Measurements from ENCODE around the gene SHROOM3. TPM values are rescaled to one million over a fixed set of nuclear protein-coding genes. Genes with fewer than 3 reads are reported as not detected.
A peak's percentile ranks its signal among the peaks of the same experiment; 100 is the strongest.

Gene SHROOM3
- total and polyA plus RNA-seq, 10 donors: 0.37 to 23.9 (median 8.3) TPM

DNA sequence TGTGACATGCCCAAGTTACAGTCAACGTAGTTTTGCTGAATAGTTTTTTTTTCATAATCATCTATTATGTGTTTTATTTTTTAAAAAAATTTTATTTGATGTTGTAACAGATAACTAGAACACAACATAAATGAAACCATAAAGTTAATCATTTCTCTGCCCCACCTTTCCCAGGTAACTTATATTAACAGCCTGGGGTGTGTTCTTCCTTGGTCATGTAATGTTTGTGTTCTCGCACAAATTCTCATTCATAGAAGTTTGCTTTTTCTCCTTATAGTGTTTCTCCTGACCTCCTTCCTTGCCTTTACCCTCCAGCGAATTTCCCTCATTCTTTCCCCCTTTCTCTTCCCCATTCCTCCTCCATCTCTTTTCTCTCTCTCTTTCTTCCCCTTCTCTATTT, 248.1 kb downstream of the SHROOM3 start:
- intact Hi-C loops (cut with DNase I; ENCODE audit: low total_unique reads): no loop called here
- Histone ChIP-seq H3K9me3 (no peaks in the 10 kb centered on the region), H3K4me1 (peaks cover 0 to 2% (median 0%) of the 10 kb centered on the region in 6 donors), H3K27ac (no peak overlapping the region), H3K27me3 (replicated peaks in 1 of 7) (peaks cover 0 to 35% (median 4%) of the 10 kb centered on the region in 7 donors), H3K36me3 (no peaks in the 10 kb centered on the region), H3K4me3 (no peak overlapping the region)
- TF ChIP-seq POLR2AphosphoS5 (IDR thresholded peaks at IDR 0.05): no peak
- TF ChIP-seq, protein P1, sequence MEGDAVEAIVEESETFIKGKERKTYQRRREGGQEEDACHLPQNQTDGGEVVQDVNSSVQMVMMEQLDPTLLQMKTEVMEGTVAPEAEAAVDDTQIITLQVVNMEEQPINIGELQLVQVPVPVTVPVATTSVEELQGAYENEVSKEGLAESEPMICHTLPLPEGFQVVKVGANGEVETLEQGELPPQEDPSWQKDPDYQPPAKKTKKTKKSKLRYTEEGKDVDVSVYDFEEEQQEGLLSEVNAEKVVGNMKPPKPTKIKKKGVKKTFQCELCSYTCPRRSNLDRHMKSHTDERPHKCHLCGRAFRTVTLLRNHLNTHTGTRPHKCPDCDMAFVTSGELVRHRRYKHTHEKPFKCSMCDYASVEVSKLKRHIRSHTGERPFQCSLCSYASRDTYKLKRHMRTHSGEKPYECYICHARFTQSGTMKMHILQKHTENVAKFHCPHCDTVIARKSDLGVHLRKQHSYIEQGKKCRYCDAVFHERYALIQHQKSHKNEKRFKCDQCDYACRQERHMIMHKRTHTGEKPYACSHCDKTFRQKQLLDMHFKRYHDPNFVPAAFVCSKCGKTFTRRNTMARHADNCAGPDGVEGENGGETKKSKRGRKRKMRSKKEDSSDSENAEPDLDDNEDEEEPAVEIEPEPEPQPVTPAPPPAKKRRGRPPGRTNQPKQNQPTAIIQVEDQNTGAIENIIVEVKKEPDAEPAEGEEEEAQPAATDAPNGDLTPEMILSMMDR (IDR thresholded peaks at IDR 0.05 in 8 of 11, conservative IDR thresholded peaks at IDR 0.05 in 3 of 11): no peak
- no peak for TF ChIP-seq POLR2A (IDR thresholded peaks at IDR 0.05)
- 80 to 90% (median 87%) methylated on average over 3 of the region's 3 CpGs for WGBS, 5 donors
- DNase-seq: no peak

DNA sequence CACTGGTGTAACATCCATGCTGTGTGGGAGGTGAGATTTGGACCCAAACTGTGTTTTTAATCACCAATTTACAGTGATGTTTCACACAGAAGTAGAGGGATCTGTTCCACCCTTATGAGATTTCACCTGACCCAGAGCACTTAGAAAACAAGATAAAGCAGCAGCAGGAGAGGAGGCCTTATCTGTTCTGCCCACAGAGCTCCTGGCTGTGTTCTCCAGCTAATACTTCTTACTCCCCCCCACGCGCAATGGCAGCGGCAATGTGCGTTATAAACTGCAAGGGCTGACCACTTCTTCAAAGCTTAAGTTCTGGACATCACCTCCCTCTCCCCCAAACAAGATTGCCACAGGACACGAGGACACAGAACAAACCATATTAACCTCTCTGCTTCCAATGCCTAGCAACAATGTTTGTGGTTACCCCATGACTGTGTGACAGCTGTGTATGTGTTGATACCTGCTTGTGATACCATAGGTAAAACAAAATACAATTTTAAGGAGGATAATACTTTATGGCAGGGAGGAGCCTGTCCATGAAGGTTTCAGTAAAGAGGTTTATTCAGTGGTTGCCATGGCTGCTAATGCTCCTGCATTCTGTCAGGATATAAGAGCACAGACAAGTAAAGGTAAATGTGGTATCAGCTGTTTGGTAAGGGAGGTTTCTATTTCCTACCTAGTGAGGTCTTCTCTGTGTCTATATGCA, 252.9 kb downstream of the SHROOM3 start:
- peak overlapping the region in 1 of 8 donors; percentile 16 for H3K27ac ChIP-seq
- no peak overlapping the region for H3K4me3 ChIP-seq
- TF ChIP-seq, protein P1 (IDR thresholded peaks at IDR 0.05 in 8 of 11, conservative IDR thresholded peaks at IDR 0.05 in 3 of 11): no peak
- no peak for TF ChIP-seq POLR2A (IDR thresholded peaks at IDR 0.05)
- TF ChIP-seq POLR2AphosphoS5 (IDR thresholded peaks at IDR 0.05): no peak
- WGBS, 5 donors: 43 to 62% (median 60%) methylated on average over 5 of the region's 5 CpGs
- no peaks in the 10 kb centered on the region for H3K9me3 ChIP-seq
- peaks cover 4 to 83% (median 42%) of the 10 kb centered on the region in 7 donors for H3K27me3 ChIP-seq (replicated peaks in 1 of 7)
- H3K4me1 ChIP-seq: peaks cover 3 to 24% (median 15%) of the 10 kb centered on the region in 6 donors
- H3K36me3 ChIP-seq: no peaks in the 10 kb centered on the region
- intact Hi-C loops (cut with DNase I; ENCODE audit: low total_unique reads): no loop called here
- no peak for DNase-seq

DNA sequence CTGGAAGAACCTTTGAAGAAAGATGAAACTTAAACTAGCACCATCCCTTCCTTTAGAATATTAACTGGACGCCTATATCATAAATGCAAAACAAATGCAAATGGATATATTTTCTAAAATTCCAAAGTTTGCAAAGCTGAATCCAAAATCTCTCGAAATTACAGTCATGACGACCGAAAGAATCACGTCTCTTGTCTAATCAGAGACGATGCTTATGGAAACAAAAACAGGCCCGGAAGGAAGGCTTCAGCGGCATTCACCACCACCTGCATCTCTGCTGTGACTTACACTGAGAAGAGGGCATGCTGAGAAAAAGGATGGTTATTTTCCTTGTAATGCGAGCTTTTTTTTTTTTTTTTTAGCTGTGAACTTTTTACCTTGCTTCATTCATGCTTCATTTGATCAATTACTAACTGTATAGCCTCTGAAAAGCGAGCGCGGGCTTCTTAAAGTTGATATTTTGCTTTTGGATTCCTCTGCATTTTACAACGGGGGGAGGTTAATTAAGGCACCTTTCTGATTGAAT, 253.7 kb downstream of the SHROOM3 start:
- Histone ChIP-seq H3K36me3 (no peaks in the 10 kb centered on the region), H3K27ac (peak overlapping the region in 6 of 8 donors; percentile 66 to 81 (median 74)), H3K27me3 (replicated peaks in 1 of 7) (peaks cover 4 to 89% (median 42%) of the 10 kb centered on the region in 7 donors), H3K4me3 (peak overlapping the region in 7 of 8 donors; percentile 18 to 69 (median 37)), H3K9me3 (no peaks in the 10 kb centered on the region), H3K4me1 (peaks cover 3 to 24% (median 15%) of the 10 kb centered on the region in 6 donors)
- 12 to 32% (median 15%) methylated on average over 13 of the region's 13 CpGs for WGBS, 5 donors
- no peak for TF ChIP-seq POLR2A (IDR thresholded peaks at IDR 0.05)
- TF ChIP-seq, protein P1 (IDR thresholded peaks at IDR 0.05 in 8 of 11, conservative IDR thresholded peaks at IDR 0.05 in 3 of 11): no peak
- TF ChIP-seq POLR2AphosphoS5 (IDR thresholded peaks at IDR 0.05): no peak
- no peak for DNase-seq
- intact Hi-C loops (cut with DNase I; ENCODE audit: low total_unique reads): no loop called here

DNA sequence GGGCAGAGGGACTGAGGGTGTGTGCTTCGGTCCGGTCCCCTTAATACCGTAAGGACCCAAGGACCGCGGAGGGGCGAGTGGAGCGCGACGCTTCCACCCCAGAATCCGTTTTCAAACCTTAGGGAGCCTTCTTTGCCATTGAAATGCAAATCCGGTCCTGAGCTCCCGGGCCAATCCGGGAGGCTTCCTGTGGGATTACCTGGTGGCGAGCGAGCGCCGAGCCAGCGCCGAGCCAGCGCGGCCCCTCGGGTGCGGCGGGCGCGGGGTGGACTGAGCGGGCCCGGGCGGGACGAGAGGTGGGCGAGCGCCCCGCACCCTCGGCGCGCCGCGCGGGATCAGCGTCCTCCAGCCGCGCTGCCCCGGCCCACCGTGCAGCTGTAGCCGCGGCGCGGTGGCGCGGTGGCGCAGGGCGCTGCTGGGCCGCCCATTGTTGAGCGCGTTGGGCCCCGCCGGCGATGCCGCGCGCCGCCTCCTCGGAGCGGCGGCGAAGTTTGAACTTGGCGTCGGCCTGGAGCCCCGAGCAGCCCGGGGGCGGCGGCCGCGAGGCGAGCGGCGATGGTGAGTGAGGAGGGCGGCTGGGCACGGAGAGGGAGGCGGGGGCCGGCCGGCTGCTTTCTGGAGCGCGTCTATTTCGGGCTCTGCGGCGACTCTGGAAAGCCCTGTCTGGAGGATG, 254.3 kb downstream of the SHROOM3 start:
- Histone ChIP-seq H3K36me3 (no peaks in the 10 kb centered on the region), H3K27me3 (replicated peaks in 1 of 7) (peaks cover 4 to 86% (median 42%) of the 10 kb centered on the region in 7 donors), H3K9me3 (no peaks in the 10 kb centered on the region), H3K27ac (peak overlapping the region; percentile 36 to 81 (median 74)), H3K4me3 (peak overlapping the region; percentile 20 to 69 (median 31)), H3K4me1 (peaks cover 3 to 24% (median 15%) of the 10 kb centered on the region in 6 donors)
- DNase-seq: peak; percentile 78
- WGBS, 5 donors: 1 to 4% (median 2%) methylated on average over 11 to 87 of the region's 87 CpGs
- TF ChIP-seq POLR2AphosphoS5 (IDR thresholded peaks at IDR 0.05) (peak in 1 of 3 donors; percentile 24), POLR2A (IDR thresholded peaks at IDR 0.05) (no peak)
- TF ChIP-seq, protein P1 (IDR thresholded peaks at IDR 0.05 in 8 of 11, conservative IDR thresholded peaks at IDR 0.05 in 3 of 11): no peak
- intact Hi-C loops (cut with DNase I; ENCODE audit: low total_unique reads): no loop called here
